GM18519 (cell line): ENCODE data around the gene OPHN1.
A peak's percentile ranks its signal among the peaks of the same experiment; 100 is the strongest.

ENCODE experiments used
- ATAC-seq: cut with Tn5 transposase; IDR thresholded peaks from one replicate; pipeline ENCODE4 v1.9.1; 2021; ENCODE audit warnings: mild to moderate bottlenecking, moderate library complexity; ENCODE audit not compliant: unreplicated experiment, low FRiP score

The OPHN1 gene

GRCh38 chrX:68261060-68261672 lies 172.1 kb downstream of the OPHN1 start:
- no peak for ATAC-seq

- no peak for ATAC-seq
Observed at GRCh38 chrX:68256990-68257389, 176.3 kb downstream of the OPHN1 start.

- ATAC-seq = no peak
Observed at GRCh38 chrX:68254738-68255645, 178.3 kb downstream of the OPHN1 start.

GRCh38 chrX:68252664-68253063 lies 180.6 kb downstream of the OPHN1 start:
- ATAC-seq = no peak

- no peak for ATAC-seq
Observed at GRCh38 chrX:68249903-68250302, 183.4 kb downstream of the OPHN1 start.

DNA sequence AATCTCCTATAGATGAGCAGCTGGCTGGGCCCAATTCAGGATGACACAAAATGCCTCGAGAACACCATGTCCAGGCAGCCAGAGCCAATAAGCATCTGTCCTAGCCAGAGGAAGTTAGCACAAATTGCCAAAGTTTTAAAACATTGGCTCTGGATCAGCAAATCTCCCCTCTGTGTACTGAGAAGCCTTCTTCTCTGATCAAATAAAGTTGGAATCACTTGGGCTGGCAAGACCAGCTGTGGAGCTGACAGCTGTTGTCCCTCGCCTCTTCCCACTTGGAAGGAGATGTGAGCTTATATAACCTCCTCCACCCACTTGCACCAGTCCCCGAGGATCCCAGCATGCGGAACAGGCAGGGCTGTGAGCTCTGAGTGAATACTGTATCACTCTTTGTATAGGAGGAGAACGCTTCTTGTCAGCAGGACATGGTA lies 183.9 kb downstream of the OPHN1 start:
- ATAC-seq = no peak

DNA sequence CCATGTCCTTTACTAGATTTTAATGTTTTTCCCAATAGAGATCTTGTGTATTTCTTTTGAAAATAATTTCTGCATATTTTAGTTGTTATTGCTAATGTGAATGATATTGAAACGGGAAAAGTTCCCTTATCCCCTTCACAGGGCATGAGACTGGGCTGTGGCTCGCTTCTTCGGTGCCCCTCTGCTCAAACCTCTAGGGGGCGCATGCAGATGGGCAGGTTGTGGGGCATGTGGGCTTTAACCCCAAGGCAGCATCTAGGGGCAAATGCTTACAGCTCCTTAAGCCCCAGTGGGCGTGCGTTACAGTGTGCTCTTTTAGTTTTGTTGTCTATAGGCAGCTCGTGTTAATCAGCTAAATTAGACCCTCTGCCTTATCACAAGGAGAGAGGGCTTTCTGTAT lies 194.7 kb downstream of the OPHN1 start:
- no peak for ATAC-seq

- ATAC-seq = no peak
Observed at GRCh38 chrX:68234171-68234910, 199.0 kb downstream of the OPHN1 start.

GRCh38 chrX:68232206-68232605 lies 201.1 kb downstream of the OPHN1 start:
- ATAC-seq = no peak

DNA sequence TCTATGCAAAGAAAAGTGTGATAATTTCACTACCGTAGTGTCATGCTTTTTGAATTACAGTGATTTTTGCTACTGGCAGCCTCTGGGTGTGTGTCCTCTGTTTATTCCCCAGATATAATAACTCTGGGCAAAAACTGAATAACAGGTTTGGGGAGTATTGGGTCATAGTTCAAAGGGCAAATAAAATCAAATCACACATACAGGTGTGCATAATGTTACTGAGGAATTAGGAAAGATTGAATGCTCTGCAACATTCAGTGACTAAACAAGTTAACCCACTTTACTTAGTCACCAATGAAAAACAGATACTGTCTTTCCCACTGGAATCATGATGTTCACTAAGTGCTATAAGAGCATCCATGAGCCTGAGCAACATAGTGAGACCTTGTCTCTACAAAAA lies 224.3 kb downstream of the OPHN1 start:
- ATAC-seq = no peak

DNA sequence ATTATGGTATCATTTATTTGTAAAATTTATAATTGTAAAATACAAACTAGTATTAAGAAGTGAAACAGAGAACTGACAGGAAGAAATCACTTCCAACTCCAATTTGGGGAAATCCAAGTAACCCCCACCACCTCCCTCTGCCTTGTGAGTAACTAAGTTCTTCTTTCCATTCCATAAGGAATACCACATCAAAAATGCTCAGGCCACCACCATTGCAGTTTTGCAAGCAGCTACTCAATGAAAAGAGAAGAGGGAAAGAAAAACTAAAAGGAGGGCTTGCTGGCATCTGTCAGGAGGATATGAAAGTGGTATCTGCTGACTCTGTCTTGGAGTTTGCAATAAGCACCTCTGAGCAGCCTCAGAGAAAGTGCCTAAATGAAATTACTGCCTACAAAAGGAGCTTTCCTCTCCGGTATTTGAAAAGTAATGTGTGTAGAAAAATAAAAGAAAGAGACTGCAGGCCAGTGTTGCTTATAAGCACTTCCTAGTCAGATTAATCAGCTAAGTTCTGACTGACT lies 228.7 kb downstream of the OPHN1 start:
- ATAC-seq = no peak

DNA sequence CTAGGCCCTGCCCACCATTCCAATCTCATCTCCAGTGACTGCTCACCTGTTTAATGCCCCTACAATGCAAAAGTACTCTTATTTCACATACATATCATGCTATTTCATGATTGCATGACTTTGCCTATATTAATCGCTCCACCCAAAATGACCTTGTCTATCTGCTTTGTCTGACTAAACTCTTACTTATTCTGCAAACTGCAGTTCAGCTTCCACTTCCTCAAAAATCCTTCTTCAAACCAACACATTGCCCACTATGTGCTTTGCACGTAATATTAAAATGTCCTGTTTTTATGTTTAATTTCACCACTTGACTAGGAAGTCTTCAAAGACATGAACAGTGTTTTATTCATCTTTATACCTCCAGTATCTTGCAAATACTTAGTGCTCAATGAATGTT lies 229.6 kb downstream of the OPHN1 start:
- ATAC-seq = peak; percentile 89

GRCh38 chrX:68203211-68203610 lies 230.1 kb downstream of the OPHN1 start:
- peak; percentile 15 for ATAC-seq

- no peak for ATAC-seq
Observed at GRCh38 chrX:68199062-68199848, 234.0 kb downstream of the OPHN1 start.

DNA sequence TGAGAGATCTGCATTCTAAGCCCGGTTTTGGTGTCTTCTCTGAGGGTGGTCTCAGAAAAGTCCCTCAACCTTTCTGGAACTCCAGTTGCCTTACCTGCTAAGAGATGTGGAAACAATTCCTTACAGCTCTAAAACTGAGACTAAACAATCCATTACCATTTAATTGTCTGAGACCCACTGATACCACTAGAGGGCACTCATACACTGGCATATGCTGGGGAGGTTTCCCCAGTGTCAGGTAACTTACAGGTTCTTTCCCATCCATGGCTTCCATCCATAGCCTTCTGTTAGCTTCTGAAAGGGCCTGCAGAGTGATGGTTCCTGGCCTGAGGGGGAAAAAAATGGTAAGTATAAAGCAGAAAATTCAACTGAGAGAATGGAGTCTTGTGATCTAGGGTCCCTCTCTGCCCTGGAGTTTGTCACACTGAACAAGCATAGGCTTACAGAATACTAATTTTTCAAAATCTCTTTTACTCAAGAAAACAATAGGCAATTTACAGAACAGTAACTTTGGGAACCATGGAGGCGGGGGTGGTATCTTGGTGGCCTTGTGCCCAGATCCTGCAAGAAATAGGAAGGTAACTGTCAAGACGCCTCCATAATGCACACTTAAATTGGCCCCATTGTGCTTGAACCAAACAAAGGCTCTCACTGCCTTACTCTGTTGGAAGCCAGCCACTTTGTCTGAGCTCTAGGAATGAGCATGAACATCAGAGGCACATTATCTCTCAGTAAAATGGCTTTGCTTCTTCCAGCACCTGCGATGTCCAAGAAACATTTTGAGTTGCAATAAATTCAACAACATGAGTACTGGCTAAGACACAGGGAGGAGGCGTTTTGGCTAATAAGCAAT lies 236.1 kb downstream of the OPHN1 start:
- ATAC-seq = peak; percentile 81

GRCh38 chrX:68195561-68195960 lies 237.7 kb downstream of the OPHN1 start:
- ATAC-seq = no peak

- no peak for ATAC-seq
Observed at GRCh38 chrX:68193786-68194185, 239.5 kb downstream of the OPHN1 start.

- no peak for ATAC-seq
Observed at GRCh38 chrX:68193234-68193633, 240.1 kb downstream of the OPHN1 start.

GRCh38 chrX:68190799-68191198 lies 242.5 kb downstream of the OPHN1 start:
- no peak for ATAC-seq
